HG03139 (cell line): ENCODE data around the gene CAPN12.

ENCODE experiments used
- ATAC-seq: cut with Tn5 transposase; IDR thresholded peaks from one replicate; pipeline ENCODE4 v1.9.1; 2021; ENCODE audit not compliant: unreplicated experiment

The CAPN12 gene

DNA sequence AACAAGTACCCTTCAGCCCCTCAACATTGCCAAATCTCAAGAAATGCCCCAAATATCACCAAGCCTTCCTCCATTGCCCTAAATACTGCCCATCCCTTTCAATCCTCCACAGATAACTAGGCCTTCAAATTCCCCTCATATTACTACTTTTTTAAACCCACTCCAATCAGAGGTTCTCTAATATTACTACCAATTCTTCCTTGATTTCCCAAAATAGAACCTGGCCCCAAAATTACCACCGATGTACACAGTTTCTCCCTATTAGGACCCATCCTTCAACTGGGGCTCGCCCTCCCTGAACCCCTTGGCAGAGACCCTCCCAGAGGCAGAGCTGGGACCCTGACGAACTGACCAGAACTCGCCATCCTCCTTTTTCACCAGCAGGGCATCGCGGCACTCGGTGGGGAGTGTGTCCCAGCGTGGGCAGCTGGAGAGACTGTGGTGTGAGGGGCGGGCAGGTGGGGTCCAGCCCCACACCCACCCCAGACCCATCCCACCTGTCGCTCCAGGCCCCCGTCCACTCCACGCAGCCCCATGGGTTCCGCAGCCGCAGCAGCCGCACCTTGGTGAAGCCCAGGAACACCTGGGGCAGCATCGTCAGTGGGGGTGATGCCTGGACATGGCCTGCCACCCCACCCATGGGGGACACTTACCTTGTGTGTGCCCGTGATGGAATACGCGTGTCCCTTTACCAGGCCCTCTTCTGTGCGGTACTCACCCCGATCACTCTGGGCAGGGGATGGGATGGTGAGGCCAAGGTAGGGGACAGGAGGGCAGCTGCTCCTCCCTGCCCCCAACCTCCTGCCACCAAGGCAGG lies 6.1 kb downstream of the CAPN12 start:
- ATAC-seq, result no peak

DNA sequence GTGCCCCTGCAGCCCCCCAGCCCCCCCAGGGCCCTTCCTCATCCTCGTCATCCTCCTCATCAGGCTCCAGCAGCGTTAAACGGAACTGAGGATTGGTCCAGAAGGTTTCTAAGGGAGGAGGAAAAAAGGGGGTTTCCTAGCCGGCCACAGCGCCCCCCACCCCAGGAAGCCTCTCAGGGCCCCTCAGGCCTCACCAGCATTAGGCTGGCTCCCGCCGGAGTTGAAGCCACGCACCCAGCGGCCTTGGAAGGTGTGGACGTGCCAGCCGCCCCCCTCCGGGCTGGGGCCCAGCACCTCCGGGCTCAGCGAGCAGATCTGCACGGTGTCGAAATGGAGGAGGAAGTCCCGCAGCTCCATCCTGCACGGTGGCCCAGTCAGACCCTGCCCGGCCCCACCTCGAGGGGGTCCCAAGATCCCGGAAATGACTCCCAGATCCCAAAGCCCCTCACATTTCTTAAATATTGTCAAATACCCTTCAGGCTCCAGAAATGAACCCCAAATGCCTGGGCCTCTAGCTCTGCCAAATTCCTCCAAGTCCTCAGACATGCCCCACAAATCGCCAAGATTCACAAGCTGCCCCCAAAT lies 6.9 kb downstream of the CAPN12 start:
- no peak for ATAC-seq

DNA sequence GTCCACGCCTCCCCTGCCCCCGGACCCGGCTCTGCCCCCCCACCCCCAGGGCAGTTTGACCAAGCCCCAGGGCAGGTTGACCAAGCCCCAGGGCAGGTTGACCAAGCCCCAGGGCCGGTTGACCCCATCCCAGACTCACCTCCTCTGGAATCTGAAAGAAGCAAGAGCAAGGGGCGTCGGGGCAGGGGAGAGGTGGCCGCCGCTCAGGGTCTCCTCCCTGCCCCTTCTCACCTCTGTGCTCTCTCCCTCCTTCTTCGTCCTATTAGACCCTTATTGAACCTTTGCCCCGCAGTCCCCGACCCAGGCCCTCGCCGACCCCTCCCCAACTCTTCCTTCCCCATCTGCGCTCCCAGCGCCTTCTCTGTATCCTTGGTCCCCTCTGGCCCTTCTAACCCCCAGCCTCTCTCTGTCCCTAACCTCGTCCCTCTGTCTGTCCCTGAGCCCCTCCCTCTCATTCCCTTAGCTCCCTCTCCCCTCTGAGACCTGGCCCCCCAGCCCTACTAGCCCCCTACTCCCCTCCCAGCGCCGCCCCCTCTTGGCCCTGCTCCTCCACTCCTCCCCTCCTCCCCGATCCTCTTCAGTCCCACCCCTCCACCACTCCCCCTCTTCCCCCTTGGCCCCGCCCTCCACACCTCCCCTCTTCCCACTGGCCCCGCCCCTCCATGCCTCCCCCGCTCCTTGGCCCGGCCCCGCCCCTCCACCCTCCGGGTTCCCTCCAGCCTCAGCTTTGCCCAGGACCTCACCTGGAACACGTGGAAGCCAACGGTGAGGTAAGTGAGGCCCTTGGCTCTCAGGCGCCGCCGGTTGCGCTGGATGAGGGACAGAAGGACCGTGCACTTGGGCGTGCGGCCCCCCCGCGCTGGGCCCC lies 7.6 kb downstream of the CAPN12 start:
- no peak for ATAC-seq

DNA sequence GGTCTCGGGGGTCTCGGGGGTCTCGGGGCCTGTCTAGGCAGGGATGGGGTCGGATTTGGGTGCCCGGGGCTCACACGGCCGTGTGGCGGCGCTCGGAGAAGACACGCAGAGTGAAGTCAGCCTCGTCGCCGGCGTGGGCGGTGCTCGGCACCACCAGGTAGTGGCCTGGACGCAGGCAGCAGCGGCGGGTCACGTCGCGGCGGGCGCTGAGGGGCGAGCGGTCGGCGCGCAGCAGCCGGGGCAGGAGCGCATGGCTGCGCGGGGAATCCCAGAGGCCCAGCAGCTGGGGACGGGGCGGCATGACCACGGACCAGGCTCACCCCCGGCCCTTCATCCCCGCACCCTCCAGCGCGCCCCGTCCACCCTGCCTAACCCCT lies 8.2 kb downstream of the CAPN12 start:
- ATAC-seq, result no peak

DNA sequence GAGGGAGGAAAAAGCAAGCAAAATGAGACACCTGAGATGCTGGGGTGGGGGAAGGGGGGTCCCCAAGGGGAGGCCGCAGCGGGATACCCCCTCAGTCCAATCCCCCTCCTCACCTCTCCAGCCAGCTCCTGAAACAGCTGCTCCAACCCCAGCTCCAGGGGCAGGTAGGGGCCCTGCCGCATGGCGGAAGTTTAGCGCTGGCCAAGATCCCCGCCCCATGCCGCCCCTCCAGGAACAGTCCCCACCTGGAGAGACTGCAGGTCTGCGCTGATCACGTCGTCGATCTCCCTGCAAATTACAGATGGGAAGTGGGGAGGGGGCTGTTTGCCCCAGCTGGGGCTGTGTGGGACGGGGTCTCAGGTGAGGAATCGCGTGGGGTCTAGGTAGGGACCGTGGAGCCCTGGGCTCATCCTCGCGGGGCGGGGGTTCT lies 9.0 kb downstream of the CAPN12 start:
- no peak for ATAC-seq

DNA sequence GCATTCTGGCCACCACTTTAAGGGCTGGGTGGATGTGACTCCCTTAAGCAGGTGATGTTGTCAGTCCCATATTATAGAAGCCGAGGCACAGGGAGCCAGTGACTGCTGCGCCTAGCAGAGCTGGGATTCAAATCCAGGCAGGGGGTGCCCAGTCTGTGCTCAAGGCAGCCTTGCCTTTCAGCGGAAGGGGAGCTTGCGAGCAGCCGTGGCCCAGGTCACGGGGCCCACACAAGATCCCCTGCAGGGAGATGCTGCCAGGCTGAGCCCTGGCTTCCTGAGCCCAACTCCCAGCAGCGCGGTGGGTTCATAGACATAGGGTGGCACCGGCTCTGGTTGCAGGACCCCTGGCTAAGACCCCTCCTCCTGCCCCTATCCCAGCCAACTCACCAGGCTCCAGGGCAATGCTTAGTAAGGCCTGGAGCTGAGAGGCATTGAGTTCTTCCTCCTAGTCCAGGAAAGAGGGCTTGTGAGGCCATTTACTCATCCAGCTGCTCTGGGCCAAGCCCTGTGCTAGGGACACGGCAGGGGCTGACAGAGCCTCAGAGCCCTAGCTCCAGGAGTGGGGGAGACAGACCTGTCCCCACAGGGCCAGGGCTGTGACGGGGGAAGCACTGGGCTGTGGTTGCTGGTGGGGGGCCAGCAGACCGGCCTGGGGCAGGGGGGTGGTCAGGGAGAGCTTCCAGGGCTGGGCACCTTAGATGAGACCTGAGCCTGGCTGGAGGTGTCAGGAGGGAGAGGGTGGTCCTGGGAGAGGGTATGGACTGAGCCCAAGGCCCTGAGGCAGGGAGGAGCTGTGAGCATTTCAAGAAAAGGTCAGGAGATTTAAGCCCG lies 9.6 kb downstream of the CAPN12 start:
- ATAC-seq, result no peak

DNA sequence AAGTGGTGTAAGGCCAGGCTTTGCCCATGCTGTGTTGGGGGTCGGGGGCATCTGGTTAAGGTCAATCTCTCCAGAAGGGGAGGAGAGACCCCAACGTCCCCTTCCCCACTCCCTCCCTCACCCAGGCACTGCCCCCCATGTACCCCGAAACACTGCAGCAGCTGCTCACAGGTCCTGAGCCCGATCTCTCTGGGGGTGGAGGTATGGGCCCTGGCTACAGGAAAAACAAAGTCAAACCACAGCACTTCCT lies 10.2 kb downstream of the CAPN12 start:
- no peak for ATAC-seq

DNA sequence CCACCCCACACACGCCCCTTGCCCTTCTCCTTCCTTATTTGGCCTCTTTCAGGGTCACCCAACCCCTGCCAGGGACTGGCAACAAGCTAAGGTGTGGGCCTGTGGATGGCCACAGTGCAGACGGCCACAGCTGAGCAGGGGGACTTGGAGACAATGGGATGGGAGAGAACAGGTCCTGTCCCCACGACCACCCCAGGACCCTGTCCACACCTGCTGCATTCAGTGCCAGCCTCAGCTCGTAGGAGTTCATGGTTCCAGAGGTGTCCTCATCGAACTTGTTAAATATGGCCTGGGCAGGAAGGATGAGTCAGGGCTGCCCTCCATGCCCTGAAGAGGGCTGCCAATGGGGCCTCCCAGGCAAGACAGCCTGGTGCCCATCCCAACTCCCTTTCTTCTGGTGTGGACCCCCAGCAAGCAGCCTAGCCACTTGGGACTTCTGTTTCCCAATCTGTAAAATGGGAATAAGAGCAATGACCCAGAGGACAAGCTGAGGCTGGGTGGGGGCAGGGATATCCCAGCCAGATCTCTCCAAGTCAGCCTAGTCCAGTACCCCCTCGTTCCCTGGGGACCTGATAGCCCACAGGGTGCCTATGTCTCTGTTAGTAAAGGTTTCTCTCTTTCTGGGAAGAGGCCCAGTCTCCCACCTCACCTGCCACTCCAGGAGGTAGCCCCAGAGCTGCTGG lies 10.6 kb downstream of the CAPN12 start:
- no peak for ATAC-seq

DNA sequence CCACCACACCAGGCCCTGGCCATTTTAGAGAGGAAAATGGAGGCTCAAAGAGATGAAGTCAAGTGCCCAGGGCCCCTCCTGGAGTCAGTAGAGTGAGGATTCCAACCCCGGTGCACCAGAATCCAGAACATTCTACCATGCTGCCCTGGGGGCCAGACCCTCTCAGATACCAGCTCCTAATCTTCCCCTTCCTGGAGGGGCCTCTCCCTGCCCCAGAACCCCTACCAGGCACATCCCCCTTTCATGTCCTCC lies 11.1 kb downstream of the CAPN12 start:
- no peak for ATAC-seq

DNA sequence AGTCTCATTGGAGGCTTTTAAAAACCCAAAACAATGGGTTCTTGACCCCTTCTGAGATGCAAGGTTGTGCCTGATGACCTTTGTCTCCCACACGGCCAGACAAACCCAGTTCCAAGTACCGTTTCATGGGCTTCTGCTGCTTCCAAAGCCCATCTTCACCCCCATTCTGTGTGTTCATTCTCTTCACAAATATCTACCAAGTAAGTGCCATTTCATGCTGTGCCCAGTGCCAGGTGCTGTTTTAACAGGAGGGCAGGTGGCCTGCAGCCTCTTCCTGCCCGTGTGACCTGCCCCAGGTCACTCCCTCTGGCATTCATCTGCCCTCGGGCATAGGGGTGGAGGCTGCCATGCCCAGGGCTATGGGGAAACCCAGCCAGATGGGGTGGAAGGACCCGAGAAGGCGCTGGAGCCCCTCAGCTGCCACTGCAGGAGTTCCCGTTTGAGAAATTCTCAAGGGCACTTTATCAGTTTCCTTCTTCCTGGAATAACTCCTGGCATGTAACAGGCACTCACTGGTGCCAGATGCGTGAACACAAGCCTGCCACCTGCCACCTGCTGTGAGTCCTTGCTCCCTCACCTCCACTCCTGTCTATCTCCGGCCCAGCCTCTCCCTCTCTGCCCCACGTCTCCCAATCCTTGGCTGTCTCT lies 12.5 kb downstream of the CAPN12 start:
- ATAC-seq, result no peak

DNA sequence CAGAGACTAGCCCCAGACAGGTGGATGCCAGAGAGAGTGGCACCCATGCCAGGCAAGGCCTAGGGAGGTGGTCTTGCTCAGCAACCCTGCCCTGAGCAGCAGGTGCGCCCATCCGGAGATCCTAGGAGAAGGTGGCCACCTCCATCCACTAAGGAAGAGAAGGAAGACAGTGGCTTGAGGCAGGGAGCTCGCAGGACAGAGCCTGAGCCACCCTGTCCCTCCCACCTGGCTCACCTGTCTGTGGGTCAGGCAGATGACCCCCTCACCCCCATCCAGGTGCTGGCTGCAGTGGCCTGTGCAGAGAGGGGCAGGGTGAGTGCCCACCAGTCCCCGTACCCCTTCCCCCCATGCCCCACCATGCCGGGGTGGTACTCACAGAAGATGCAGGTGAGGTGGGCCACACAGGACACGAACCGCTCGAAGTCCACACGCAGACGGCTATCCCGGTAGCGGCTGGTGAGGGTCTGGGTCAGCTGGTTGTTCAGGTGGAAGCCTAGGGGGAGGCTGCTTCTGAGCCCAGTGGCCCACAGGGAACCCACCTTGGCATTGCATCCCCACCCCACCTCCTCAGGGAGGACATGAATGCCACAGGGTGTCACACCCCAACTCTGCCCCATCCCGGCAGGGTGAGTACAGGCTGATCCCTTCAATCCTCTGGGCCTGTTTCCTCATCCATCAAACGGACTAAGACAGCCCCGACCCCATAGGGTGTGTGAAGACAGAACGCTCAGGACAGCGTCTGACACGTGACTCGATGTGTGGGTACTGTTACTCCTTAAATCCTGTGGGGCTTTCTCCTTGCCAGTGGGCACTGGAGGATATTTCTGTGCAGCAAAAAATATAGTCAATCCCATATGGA lies 13.3 kb downstream of the CAPN12 start:
- ATAC-seq, result no peak

DNA sequence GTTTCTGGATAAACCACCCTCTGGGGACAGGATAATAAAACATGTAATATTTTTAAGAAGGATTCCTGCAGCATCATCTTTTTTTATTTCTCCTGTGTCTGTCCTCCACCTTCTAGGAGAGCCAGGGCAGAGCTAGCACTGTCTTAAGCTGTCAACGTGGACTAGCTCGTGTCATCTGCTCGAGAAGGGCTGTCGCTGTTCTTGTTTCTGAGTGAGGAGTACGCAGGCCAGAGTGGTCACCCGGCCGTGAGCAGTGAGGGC lies 13.9 kb downstream of the CAPN12 start:
- no peak for ATAC-seq

DNA sequence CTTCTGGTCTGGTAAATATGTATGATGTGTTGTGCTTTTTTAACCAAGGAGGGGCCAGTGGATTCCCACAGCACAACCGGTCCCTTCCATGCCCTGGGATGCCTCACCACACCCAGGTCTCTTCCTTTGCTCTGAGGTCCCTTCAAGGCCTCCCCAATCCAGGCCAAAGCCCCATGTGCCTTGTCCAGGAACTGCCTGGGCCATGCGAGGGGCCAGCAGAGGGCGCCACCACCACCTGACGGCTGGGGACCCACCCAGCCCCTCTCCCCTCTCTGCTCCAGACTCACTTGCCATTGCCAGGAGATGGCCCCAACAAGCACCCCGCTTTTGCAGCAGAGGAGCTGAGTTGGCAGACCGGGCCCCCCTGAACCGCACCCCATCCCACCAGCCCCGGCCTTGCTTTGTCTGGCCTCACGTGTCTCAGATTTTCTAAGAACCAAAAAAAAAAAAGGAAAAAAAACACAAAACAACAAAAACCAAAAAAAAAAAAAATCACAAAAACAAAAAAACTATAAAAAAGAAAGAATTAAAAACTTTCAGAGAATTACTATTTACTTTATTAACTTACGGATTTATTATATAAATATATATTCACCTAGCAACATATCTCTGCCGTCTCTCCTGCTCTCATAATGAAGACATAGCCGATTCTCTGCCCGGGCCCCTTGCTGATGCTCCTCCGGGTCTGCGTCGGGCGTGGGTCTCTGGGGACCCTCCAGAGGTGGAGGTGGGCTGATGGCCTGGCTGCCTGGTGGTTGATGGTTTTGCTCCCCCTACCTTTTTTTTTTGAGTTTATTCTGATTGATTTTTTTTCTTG lies 14.4 kb downstream of the CAPN12 start:
- ATAC-seq, result no peak

DNA sequence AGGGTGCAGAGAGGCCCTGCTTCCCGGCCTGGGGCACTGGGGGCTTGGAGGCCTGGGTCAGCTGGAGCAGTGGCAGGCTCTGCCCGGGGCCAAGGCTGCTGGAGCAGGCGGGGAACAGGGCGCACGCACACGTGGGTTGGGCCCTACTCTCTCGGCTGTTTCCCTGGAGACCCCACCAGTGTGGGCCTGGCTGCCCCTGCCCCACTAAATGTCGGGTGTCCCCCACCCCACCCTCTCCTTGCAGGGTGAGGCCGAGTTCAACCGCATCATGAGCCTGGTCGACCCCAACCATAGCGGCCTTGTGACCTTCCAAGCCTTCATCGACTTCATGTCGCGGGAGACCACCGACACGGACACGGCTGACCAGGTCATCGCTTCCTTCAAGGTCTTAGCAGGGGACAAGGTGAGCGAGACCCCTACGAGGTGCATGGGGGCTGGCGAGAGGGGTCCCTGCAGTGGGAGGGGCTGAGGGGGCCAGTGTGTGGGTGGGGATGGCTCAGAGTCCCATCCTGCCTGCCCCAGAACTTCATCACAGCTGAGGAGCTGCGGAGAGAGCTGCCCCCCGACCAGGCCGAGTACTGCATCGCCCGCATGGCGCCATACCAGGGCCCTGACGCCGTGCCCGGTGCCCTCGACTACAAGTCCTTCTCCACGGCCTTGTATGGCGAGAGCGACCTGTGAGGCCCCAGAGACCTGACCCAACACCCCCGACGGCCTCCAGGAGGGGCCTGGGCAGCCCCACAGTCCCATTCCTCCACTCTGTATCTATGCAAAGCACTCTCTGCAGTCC lies 15.3 kb downstream of the CAPN12 start:
- ATAC-seq, result no peak

DNA sequence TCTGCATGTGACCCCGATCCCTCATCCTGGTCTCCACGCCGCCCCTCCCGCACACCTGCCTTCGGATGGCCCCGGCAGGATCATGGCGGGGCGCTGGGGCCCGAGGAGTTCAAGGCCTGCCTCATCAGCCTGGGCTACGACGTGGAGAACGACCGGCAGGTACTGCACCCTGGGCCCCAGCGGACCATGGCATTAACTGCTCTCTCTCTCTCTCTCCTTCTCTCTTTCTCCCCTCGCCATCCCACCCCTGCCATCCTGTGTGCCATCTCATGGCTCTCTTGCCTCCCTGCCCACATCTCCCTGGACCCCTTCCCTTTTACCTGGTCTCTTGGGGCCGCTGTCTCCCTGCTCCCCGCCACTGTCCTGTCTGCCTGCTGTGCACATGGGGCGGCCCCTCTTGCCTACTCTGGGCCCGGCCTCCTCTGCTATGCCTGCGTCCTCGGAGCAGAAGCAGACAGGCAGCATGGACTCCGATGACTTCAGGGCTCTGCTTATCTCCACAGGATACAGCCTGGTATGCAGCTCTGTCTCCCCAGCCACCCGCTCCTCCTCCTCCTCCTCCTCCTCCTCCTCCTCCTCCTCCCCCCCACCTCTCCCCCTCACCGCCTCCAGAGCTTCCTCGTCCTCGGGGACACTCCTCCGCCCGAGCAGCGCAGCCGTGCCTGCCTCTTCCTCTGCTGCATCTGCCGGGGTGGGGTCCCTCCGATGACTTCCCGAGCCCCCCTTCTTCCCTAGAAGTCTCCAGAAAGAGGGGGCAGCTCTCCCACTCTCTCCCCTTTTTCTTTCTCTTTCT lies 16.2 kb downstream of the CAPN12 start:
- no peak for ATAC-seq

DNA sequence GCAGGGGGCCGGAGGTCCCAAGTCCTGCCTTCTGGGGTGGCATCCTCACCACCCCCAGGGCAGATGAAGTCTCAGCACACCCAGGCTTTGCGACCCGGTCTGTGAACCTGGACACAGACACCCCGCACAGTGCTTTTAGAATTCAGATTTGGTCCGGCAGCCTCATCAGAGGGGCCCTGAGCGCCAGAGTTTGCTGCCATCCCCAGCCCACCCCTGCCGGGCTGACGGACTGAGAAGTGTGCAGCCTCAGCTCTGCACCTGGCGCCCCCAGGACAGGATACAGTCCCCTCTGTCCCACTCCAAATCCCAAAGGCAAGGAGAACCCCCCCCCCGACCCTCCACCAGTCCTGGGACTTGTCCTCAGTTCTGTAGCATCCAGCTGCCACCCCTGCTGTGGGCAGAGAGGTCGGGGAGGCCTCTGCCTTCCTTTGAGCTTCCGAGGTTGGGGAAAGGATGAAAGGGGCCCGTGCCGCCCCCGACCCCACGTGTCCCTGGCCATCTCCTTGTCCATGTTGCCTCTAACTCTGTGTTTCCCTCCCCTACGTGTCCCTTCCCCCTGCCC lies 16.9 kb downstream of the CAPN12 start:
- ATAC-seq, result no peak

DNA sequence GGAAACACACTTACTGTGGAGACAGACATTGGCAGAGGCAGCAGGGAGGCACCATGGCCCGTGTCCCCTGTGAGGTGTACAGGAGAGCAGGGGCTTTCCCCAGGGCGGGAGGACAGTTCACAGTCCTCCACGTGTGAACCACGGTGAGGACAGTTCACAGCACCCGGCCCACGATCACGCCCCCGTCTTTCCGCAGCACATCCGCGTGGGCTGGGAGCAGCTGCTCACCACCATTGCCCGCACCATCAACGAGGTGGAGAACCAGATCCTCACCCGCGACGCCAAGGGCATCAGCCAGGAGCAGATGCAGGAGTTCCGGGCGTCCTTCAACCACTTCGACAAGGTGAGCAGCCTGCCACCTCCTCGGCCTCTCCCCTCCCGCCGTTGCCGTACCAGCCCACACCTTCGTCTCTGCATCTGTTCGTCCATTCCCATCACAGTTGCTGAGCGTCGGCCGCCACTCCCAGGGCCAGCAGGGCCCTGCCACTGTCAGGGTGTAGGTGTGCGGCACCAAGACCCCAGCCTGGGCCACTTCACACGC lies 17.4 kb downstream of the CAPN12 start:
- ATAC-seq, result no peak
